ES-I3 (cell line): ENCODE data around the gene LARP4B.
A peak's percentile ranks its signal among the peaks of the same experiment; 100 is the strongest.
"Not testable (repeated sequence)": the region's sequence is repeated elsewhere in the genome, so short reads cannot be mapped to it uniquely, and the experiment has no call there.

Experiments
- H3K36me3 ChIP-seq: 2 replicates; pipeline ENCODE4 v1.6.1; 2013; ENCODE audit warnings: mild to moderate bottlenecking, low read length, control low read depth, moderate library complexity; ENCODE audit not compliant: insufficient read depth
- H3K4me1 ChIP-seq: 2 replicates; pipeline ENCODE4 v1.6.1; 2013; ENCODE audit warnings: mild to moderate bottlenecking, control low read depth, low read length; ENCODE audit not compliant: insufficient read depth
- H3K9ac ChIP-seq: 2 replicates; pipeline ENCODE4 v1.6.1; 2013; ENCODE audit warnings: low read depth, mild to moderate bottlenecking, low read length, moderate library complexity
- H3K9me3 ChIP-seq: 2 replicates; pipeline ENCODE4 v1.6.1; 2013; ENCODE audit warnings: mild to moderate bottlenecking, low read length, moderate library complexity; ENCODE audit not compliant: control insufficient read depth, insufficient read depth

LARP4B gene

GRCh38 chr10:947051-947450, 15.5 kb upstream of the LARP4B start:
- H3K9ac ChIP-seq = no peak overlapping the region
- H3K4me1 ChIP-seq = no peaks in the 10 kb centered on the region
- H3K36me3 ChIP-seq = no peaks in the 10 kb centered on the region
- no peaks in the 10 kb centered on the region for H3K9me3 ChIP-seq

- H3K4me1 ChIP-seq = no peaks in the 10 kb centered on the region
- no peaks in the 10 kb centered on the region for H3K36me3 ChIP-seq
- no peak overlapping the region for H3K9ac ChIP-seq
- no peaks in the 10 kb centered on the region for H3K9me3 ChIP-seq
These were observed 14.3 kb upstream of the LARP4B start for GRCh38 chr10:945778-946177.

GRCh38 chr10:944034-944831, 12.7 kb upstream of the LARP4B start:
- Histone ChIP-seq H3K36me3 (no peaks in the 10 kb centered on the region), H3K9ac (no peak overlapping the region), H3K9me3 (no peaks in the 10 kb centered on the region), H3K4me1 (no peaks in the 10 kb centered on the region)

- H3K9ac ChIP-seq = no peak overlapping the region
- no peaks in the 10 kb centered on the region for H3K4me1 ChIP-seq
- no peaks in the 10 kb centered on the region for H3K9me3 ChIP-seq
- H3K36me3 ChIP-seq = no peaks in the 10 kb centered on the region
These were observed 12.0 kb upstream of the LARP4B start for GRCh38 chr10:943334-944033.

- H3K9ac ChIP-seq = no peak overlapping the region
These were observed 7.6 kb upstream of the LARP4B start for GRCh38 chr10:938941-939678.

GRCh38 chr10:934746-935406, 3.4 kb upstream of the LARP4B start:
- Histone ChIP-seq H3K36me3 (no peaks in the 10 kb centered on the region), H3K4me1 (no peaks in the 10 kb centered on the region), H3K9ac (no peak overlapping the region), H3K9me3 (no peaks in the 10 kb centered on the region)

More at GRCh38 chr10:938941-939678, 7.6 kb upstream of the LARP4B start:
- no peaks in the 10 kb centered on the region for H3K9me3 ChIP-seq
- no peaks in the 10 kb centered on the region for H3K36me3 ChIP-seq
- H3K4me1 ChIP-seq = no peaks in the 10 kb centered on the region

- H3K36me3 ChIP-seq, H3K4me1 ChIP-seq, H3K9ac ChIP-seq, H3K9me3 ChIP-seq: not testable (repeated sequence)
These were observed 2.7 kb upstream of the LARP4B start for GRCh38 chr10:934165-934564.

- peak overlapping the region; percentile 42; the same call in 1 of the 2 replicates for H3K9ac ChIP-seq
- no peaks in the 10 kb centered on the region for H3K9me3 ChIP-seq
- H3K4me1 ChIP-seq = peaks cover 5% of the 10 kb centered on the region; the same call in 1 of the 2 replicates
- no peaks in the 10 kb centered on the region for H3K36me3 ChIP-seq
These were observed 1.1 kb upstream of the LARP4B start for GRCh38 chr10:932589-932988.

GRCh38 chr10:930625-931325, 730 bp downstream of the LARP4B start:
- Histone ChIP-seq H3K9me3 (no peaks in the 10 kb centered on the region), H3K9ac (peak overlapping the region; percentile 72), H3K4me1 (peaks cover 6% of the 10 kb centered on the region; the same call in 1 of the 2 replicates), H3K36me3 (no peaks in the 10 kb centered on the region)

GRCh38 chr10:929960-930624, 1.4 kb downstream of the LARP4B start:
- H3K36me3 ChIP-seq = no peaks in the 10 kb centered on the region
- H3K9ac ChIP-seq = peak overlapping the region; percentile 72
- H3K9me3 ChIP-seq = no peaks in the 10 kb centered on the region
- H3K4me1 ChIP-seq = peaks cover 6% of the 10 kb centered on the region; the same call in 1 of the 2 replicates

- H3K9ac ChIP-seq = no peak overlapping the region
- no peaks in the 10 kb centered on the region; the same call in 1 of the 2 replicates for H3K36me3 ChIP-seq
- peaks cover 6% of the 10 kb centered on the region; the same call in 1 of the 2 replicates for H3K4me1 ChIP-seq
- no peaks in the 10 kb centered on the region for H3K9me3 ChIP-seq
These were observed 4.4 kb downstream of the LARP4B start for GRCh38 chr10:927131-927530.

- no peak overlapping the region; the same call in 1 of the 2 replicates for H3K9ac ChIP-seq
- no peaks in the 10 kb centered on the region; the same call in 1 of the 2 replicates for H3K36me3 ChIP-seq
- H3K9me3 ChIP-seq = no peaks in the 10 kb centered on the region
- peaks cover 6% of the 10 kb centered on the region; the same call in 1 of the 2 replicates for H3K4me1 ChIP-seq
These were observed 5.3 kb downstream of the LARP4B start for GRCh38 chr10:926075-926698.

GRCh38 chr10:924524-924859, 7.0 kb downstream of the LARP4B start:
- Histone ChIP-seq H3K36me3 (no peaks in the 10 kb centered on the region; the same call in 1 of the 2 replicates), H3K9me3 (no peaks in the 10 kb centered on the region), H3K9ac (no peak overlapping the region), H3K4me1 (peaks cover 5% of the 10 kb centered on the region; the same call in 1 of the 2 replicates)
